Inflammatory macrophage treated with lipopolysaccharide for 1 hour (primary cell): ENCODE data around the gene MYH10.
A peak's percentile ranks its signal among the peaks of the same experiment; 100 is the strongest.

Experiments used
- DNase-seq, 2 donors: peaks; one replicate each; pipeline ENCODE4 v3.0.0-alpha.2; 2020 to 2022

MYH10 gene

GRCh38 chr17:8468980-8469379 is 161.5 kb downstream of the MYH10 start:
- DNase-seq, result no peak

- DNase-seq, result no peak
These were observed 162.4 kb downstream of the MYH10 start for GRCh38 chr17:8468127-8468526.

- no peak for DNase-seq
These were observed 163.0 kb downstream of the MYH10 start for GRCh38 chr17:8467527-8467926.

- DNase-seq, result no peak
These were observed 163.7 kb downstream of the MYH10 start for GRCh38 chr17:8466873-8467272.

GRCh38 chr17:8466456-8466855 is 164.1 kb downstream of the MYH10 start:
- peak in 1 of 2 donors; percentile 21 for DNase-seq

- DNase-seq, result no peak
These were observed 164.8 kb downstream of the MYH10 start for GRCh38 chr17:8465759-8466158.

GRCh38 chr17:8465356-8465755 is 165.2 kb downstream of the MYH10 start:
- DNase-seq, result no peak

GRCh38 chr17:8464941-8465340 is 165.6 kb downstream of the MYH10 start:
- DNase-seq, result no peak

- peak; percentile 86 to 87 for DNase-seq
These were observed 167.4 kb downstream of the MYH10 start for GRCh38 chr17:8463099-8463498.

- no peak for DNase-seq
These were observed 168.0 kb downstream of the MYH10 start for GRCh38 chr17:8462564-8462963.

- DNase-seq, result no peak
These were observed 170.7 kb downstream of the MYH10 start for GRCh38 chr17:8459831-8460230.

GRCh38 chr17:8459107-8459506 is 171.4 kb downstream of the MYH10 start:
- no peak for DNase-seq

- DNase-seq, result no peak
These were observed 172.4 kb downstream of the MYH10 start for GRCh38 chr17:8458128-8458527.

GRCh38 chr17:8455665-8456209 is 174.8 kb downstream of the MYH10 start:
- DNase-seq, result no peak

- DNase-seq, result no peak
These were observed 177.2 kb downstream of the MYH10 start for GRCh38 chr17:8453326-8453725.

GRCh38 chr17:8451933-8452614 is 178.5 kb downstream of the MYH10 start:
- no peak for DNase-seq

GRCh38 chr17:8448310-8448709 is 182.2 kb downstream of the MYH10 start:
- no peak for DNase-seq

GRCh38 chr17:8447799-8448198 is 182.7 kb downstream of the MYH10 start:
- no peak for DNase-seq

GRCh38 chr17:8445536-8445935 is 185.0 kb downstream of the MYH10 start:
- no peak for DNase-seq

GRCh38 chr17:8444494-8444893 is 186.0 kb downstream of the MYH10 start:
- DNase-seq, result no peak

- DNase-seq, result no peak
These were observed 186.8 kb downstream of the MYH10 start for GRCh38 chr17:8443756-8444155.

GRCh38 chr17:8442310-8442709 is 188.2 kb downstream of the MYH10 start:
- no peak for DNase-seq

GRCh38 chr17:8441690-8442089 is 188.8 kb downstream of the MYH10 start:
- DNase-seq, result peak in 1 of 2 donors; percentile 52

- DNase-seq, result no peak
These were observed 190.8 kb downstream of the MYH10 start for GRCh38 chr17:8439681-8440080.

- DNase-seq, result no peak
These were observed 192.1 kb downstream of the MYH10 start for GRCh38 chr17:8438441-8438840.
